DOHH2 (cell line): ENCODE measurements around the gene L3MBTL1.

Source experiments
- EZH2phosphoT487 ChIP-seq: fragments of 200-600 bp; sonication (generic); IDR thresholded peaks from 2 replicates; pipeline ENCODE4 v1.6.1; 2017; ENCODE audit warnings: borderline replicate concordance, mild to moderate bottlenecking, antibody characterized with exemption, low read length, moderate library complexity, mixed read lengths
- TF ChIP-seq, protein P1 (sequence below): fragments of 200-600 bp; sonication (generic); IDR thresholded peaks from one replicate; pipeline ENCODE4 v1.5.1; 2014; ENCODE audit warnings: antibody characterized with exemption, mild to moderate bottlenecking, low read depth, low read length; ENCODE audit not compliant: poor library complexity, severe bottlenecking

DNA sequence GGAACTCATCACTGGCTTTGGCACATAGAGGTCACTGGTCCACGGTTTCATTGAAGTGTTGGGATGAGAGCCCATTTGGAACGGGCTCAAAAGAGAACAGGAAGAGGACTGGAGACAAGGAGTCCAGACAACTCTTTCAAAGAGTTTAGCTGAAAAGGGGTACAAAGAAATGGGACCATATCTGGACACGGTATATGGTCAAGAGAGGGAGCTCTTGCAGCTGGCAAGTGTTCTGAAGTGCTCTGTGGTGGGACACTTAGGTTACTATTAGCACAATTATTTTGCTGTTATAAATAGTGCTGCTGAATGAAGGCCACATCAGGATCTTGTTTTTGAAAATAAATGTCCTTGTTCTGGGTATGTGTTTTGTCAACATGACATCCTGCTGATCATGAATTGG is 55.9 kb downstream of the L3MBTL1 start:
- TF ChIP-seq, protein P1, sequence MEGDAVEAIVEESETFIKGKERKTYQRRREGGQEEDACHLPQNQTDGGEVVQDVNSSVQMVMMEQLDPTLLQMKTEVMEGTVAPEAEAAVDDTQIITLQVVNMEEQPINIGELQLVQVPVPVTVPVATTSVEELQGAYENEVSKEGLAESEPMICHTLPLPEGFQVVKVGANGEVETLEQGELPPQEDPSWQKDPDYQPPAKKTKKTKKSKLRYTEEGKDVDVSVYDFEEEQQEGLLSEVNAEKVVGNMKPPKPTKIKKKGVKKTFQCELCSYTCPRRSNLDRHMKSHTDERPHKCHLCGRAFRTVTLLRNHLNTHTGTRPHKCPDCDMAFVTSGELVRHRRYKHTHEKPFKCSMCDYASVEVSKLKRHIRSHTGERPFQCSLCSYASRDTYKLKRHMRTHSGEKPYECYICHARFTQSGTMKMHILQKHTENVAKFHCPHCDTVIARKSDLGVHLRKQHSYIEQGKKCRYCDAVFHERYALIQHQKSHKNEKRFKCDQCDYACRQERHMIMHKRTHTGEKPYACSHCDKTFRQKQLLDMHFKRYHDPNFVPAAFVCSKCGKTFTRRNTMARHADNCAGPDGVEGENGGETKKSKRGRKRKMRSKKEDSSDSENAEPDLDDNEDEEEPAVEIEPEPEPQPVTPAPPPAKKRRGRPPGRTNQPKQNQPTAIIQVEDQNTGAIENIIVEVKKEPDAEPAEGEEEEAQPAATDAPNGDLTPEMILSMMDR: peak; percentile 59
- no peak for TF ChIP-seq EZH2phosphoT487
